ENCODE measurements around the gene OTOA. TPM values are rescaled to one million over a fixed set of nuclear protein-coding genes. Genes with fewer than 3 reads are reported as not detected.
"Not testable (repeated sequence)": the region's sequence is repeated elsewhere in the genome, so short reads cannot be mapped to it uniquely, and the experiment has no call there.

The OTOA gene
- total RNA-seq (2014; rRNA removed; shearing (Covaris generic)): not detected in 2 replicates

DNA sequence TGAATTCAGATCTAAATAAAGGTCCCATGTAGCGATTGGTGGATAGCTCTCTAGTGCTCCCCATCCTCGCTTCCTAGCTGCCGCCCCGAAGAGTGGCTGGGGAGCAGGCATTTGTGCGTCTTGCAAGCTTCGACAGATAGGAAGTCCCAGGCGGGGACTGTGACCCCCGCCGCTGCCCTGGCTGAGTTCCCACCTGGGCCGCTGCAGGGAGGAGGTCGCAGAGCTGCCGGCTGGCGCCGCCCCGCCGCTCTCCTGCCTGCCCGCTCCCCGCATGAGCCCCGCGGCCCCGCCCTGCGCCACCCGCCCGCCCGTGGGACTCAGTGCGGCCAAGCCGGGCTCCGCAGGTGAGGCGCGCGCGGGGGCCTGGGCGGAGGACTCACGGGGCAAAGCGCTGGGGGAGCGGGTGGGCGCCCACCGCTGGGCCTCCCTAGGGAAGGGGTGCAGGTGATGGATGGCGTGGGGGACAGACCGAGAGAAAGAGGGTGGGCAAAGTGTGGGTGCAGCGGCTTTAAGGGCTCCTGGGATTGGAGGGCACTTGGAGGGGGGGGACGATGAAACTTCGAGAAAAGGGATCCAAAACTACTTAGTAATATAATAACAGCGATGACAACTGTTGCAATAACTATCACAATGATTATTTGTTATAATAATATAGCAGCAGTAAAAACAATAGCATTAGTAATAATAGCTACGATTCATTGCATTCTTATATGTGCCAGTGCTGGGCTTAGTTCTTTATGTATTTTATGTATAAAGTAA lies at the start of gene OTOA:
Gene OTOA (plus strand): TSS at position 80 of the 759 bp plus-strand sequence. CDS start 14,547 bp downstream, outside the sequence.
- no peak for DNase-seq (ENCODE audit: low read depth)

DNA sequence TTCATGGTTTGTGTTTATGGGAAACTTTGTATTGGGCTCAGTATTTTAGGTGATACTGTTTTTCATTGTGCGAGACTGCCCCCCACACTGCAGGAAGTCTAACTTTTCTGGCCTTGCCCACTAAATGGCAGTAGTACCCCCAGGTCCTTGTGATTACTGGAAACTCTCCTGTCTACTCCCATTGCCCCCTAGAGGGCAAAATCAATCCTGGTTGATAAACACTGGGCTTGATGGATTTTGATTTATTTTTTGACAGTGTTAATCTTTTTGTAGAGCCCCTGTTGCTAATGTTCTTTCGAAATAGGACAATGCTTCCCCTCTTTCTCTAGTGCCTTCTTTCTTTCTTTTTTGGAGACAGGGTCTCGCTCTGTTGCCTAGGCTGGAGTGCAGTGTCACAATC lies 48.9 kb upstream of the OTOA start:
- DNase-seq (ENCODE audit: low read depth): no peak

- DNase-seq (ENCODE audit: low read depth): peak; percentile 25
Observed at GRCh38 chr16:21617607-21618006, 46.2 kb upstream of the OTOA start.

GRCh38 chr16:21618281-21618680 lies 45.5 kb upstream of the OTOA start:
- no peak for DNase-seq (ENCODE audit: low read depth)

- DNase-seq (ENCODE audit: low read depth): no peak
Observed at GRCh38 chr16:21619765-21620425, 43.9 kb upstream of the OTOA start.

DNA sequence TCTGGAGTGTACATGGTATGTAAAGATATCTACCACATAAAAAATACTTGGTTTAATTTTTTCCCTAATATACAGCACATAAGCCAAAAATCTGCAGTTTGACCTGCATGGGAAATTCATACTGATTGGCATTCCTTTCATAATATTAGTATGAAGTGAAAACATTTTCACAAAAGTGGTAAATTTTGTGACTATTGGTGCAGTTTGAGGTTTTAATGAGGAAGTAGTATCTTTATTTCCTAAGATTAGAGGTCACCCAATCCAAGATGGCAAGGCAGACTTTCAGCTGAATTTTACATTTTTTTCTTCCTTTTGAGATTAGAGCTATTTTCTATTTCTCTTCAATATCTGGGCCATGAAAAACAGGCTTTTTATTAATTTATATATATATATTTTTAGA lies 43.2 kb upstream of the OTOA start:
- no peak for DNase-seq (ENCODE audit: low read depth)

DNA sequence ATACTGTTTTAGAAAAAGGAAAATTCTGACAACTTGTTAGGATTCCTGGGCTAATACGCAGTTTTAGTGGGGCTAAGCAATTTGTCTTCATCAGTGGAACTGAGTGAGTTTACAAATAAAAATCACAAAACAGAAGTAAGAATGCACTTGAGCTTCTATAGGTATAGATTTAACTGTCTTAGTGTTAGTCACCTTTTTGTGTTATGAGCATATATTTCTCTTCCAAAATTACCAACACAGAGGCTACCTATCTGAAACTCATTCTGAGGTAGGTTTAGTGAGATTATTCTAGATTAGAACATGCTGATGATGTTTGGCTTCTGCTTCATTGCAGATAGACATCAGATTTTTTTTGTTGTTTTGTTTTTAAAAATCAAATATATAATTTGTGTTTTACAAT lies 41.2 kb upstream of the OTOA start:
- no peak for DNase-seq (ENCODE audit: low read depth)

- no peak for DNase-seq (ENCODE audit: low read depth)
Observed at GRCh38 chr16:21625026-21625425, 38.7 kb upstream of the OTOA start.

GRCh38 chr16:21626659-21627277 lies 37.0 kb upstream of the OTOA start:
- DNase-seq (ENCODE audit: low read depth): peak; percentile 93

DNA sequence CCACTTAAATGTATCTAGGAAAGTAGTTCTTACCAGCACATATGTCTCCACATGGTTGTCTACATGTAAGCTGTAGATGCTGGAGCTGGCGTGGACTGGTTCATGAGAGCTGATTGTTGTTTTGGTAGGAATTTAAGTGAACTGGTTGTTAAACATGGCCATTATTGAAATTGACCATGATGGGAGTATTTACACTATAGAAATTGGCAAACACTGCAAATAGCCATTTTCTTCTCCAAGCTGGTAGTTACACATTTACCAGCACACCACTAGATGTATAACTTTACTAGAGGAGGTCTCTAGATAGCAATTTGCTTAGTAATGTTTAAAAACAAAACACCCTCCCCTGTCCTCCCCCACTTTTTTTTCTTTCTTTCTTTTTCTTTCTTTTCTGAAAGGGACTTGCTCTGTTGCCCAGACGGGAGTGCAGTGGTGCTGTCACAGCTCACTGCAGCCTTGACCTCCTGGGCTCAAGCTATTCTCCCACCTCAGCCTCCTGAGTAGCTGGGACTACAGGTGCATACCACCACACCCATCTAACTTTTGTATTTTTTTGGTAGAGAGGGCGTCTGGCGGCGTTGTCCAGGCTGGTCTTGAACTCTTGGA lies 35.5 kb upstream of the OTOA start:
- no peak for DNase-seq (ENCODE audit: low read depth)

DNA sequence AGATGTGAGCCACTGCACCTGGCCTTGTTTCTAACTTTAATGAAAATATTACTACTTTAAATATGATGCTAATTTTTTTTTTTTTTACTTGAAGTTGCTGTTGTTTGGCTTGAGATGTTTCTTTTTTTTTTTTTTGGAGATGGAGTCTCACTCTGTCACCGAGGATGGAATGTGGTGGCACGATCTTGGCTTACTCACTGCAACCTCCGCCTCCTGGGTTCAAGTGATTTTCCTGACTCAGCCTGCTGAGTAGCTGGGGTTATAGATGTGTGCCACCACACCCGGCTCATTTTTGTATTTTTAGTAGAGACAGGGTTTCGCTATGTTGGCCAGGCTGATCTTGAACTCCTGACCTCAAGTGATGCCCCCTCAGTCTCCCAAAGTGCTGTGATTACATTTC lies 35.0 kb upstream of the OTOA start:
- peak; percentile 86 for DNase-seq (ENCODE audit: low read depth)

DNA sequence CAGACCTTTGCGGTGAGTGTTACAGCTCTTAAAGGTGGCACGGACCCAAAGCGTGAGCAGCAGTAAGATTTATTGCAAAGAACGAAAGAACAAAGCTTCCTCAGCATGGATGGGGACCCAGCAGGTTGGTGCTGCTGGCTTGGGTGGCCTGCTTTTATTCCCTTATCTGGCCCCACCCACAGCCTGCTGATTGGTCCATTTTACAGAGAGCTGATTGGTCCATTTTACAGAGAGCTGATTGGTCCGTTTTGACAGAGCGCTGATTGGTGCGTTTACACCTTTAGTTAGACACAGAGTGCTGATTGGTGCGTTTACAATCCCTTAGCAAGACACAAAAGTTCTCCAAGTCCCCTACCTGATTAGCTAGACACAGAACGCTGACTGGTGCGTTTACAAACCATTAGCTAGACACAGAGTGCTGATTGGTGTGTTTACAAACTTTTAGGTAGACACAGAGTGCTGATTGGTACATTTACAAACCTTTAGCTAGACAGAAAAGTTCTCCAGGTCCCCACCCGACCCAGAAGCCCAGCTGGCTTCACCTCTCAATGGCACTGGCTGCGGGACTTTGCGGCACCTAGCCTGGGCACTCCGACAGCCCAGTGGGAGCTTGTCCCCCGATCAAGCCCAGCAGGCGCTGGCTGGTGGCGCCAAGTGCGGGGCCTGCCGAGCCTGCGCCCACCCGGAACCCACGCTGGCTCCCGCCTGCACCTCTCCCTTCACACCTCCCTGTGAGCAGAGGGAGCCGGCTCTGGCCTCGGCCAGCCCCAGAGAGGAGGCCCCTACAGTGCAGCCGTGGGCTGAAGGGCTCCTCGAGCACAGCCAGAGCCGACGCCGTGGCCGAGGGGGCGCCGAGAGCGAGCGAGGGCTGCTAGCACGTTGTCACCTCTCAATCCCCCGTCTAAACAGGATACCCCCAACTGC lies 33.9 kb upstream of the OTOA start:
- not testable (repeated sequence) for DNase-seq (ENCODE audit: low read depth)

DNA sequence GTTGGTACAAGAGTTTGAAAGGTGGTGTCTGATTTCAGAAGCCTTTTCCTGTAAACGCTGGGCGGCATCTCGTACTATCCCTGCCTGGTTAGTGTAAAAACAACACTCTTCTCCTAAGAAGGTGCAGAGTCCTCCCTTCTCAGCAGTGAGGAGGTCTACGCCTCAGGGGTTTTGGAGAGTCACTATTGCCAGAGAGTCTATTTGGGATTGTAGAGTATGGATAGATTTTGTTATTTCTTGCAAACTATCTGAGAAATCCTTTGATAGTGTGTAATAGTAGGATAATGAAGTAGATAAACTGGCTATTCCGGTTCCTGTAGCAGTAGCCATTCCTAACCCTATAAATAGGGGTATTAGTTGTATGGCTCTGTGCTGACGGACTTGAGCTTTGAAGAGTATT lies 32.9 kb upstream of the OTOA start:
- DNase-seq (ENCODE audit: low read depth): not testable (repeated sequence)

GRCh38 chr16:21631376-21631775 lies 32.4 kb upstream of the OTOA start:
- DNase-seq (ENCODE audit: low read depth): not testable (repeated sequence)

DNA sequence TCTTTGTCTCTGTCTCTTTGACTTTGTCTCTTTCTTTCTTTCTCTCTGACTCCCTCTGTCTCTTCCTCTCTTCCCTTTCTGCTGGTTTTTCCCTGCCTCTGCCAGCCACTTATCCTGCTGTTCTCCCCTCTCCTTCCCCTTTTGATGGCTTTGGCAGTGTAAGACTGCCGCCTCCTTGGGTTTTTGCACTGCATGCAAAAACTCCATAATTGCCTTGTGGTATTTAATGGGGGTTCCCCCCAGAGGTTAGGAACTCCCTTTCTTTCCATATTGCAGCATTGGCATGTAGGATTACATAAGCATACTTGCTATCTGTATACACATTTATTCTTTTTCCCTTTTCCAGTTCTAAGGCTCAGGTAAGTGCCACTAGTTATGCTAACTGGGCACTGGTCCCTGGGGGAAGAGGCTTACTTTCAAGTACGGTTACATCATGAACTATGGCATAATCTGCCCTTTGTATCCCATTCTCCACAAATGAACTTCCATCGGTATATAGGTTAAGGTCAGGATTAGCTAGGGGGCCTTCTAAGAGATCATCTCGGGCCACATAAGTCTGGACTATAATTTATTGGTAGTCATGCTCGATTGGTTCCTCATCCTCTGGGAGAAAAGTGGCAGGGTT lies 31.7 kb upstream of the OTOA start:
- DNase-seq (ENCODE audit: low read depth): not testable (repeated sequence)

GRCh38 chr16:21634216-21634615 lies 29.6 kb upstream of the OTOA start:
- peak; percentile 51 for DNase-seq (ENCODE audit: low read depth)

DNA sequence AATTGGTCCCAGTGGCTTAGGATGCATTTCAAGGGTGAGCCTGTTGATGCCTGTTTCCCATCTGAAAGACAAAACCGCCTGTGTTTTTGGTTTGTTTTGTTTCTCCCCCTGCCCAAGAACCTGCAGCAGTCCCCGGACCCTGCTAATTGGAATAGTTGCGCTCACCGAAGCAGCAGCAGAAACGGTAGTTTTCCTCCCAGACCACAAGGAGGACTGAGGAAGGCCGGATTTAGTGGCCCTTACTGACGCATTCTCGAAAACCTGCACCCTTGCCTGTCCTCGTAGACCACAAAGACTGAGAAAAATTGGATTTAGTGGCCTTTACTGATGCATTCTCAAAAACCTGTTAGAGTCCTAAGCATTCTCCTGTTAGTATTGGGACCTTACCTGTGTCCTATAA lies 28.1 kb upstream of the OTOA start:
- not testable (repeated sequence) for DNase-seq (ENCODE audit: low read depth)

GRCh38 chr16:21637032-21637968 lies 26.5 kb upstream of the OTOA start:
- DNase-seq (ENCODE audit: low read depth): no peak

- peak; percentile 45 for DNase-seq (ENCODE audit: low read depth)
Observed at GRCh38 chr16:21638573-21638975, 25.2 kb upstream of the OTOA start.

DNA sequence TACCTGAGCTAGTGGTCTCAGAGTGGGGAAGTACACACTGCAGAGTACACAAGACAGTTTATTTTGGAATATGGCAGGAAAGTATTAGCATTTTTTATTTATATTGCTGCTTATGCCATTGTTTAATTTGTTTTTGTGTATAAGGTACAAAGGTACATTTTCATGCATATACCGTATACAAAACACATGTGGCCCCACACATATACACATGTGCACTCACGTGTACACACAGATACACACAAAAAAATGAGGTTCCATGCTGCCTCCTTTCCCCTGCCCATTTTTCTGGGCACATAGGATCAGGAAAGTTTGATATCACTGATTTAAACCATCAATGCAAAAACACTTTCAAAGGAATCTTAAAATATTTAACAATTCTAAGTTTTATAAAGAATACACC lies 24.3 kb upstream of the OTOA start:
- no peak for DNase-seq (ENCODE audit: low read depth)
